NOMO-1 (cell line): ENCODE results near the gene CHTF8.

ENCODE experiments used
- DNase-seq, 2 experiments: peaks; one replicate each; lab custom pipeline; 2025; ENCODE audit not compliant: unreplicated experiment in 2 of 2; lab: John Stamatoyannopoulos, UW

CHTF8 gene

GRCh38 chr16:69088684-69089083 is 43.7 kb downstream of the CHTF8 start:
- DNase-seq, result no peak

GRCh38 chr16:69087161-69087581 is 45.2 kb downstream of the CHTF8 start:
- DNase-seq, result no peak

- no peak for DNase-seq
Observed at GRCh38 chr16:69085032-69085695, 47.2 kb downstream of the CHTF8 start.

- DNase-seq, result no peak
Observed at GRCh38 chr16:69084289-69084688, 48.1 kb downstream of the CHTF8 start.

GRCh38 chr16:69083306-69083941 is 49.0 kb downstream of the CHTF8 start:
- no peak for DNase-seq

GRCh38 chr16:69079697-69080096 is 52.7 kb downstream of the CHTF8 start:
- DNase-seq, result no peak

GRCh38 chr16:69078073-69078472 is 54.3 kb downstream of the CHTF8 start:
- DNase-seq, result no peak

GRCh38 chr16:69077251-69077650 is 55.1 kb downstream of the CHTF8 start:
- no peak for DNase-seq

- DNase-seq, result no peak
Observed at GRCh38 chr16:69073181-69073702, 59.1 kb downstream of the CHTF8 start.

- no peak for DNase-seq
Observed at GRCh38 chr16:69072640-69072974, 59.8 kb downstream of the CHTF8 start.

GRCh38 chr16:69071036-69071435 is 61.4 kb downstream of the CHTF8 start:
- DNase-seq, result no peak

GRCh38 chr16:69069504-69069903 is 62.9 kb downstream of the CHTF8 start:
- DNase-seq, result no peak
